GM12878 (cell line): ENCODE results near the gene TLL2. TPM values are rescaled to one million over a fixed set of nuclear protein-coding genes. Genes with fewer than 3 reads are reported as not detected.

Source experiments
- ATAC-seq: fragments of 200-7000 bp; cut with Tn5 transposase; 3 replicates; pipeline ENCODE4 v1.9.1; 2020; ENCODE audit warnings: mild to moderate bottlenecking, moderate library complexity
- BruUV-seq: library from RNA; stranded (reverse); fragments of 400-500 nt; replicated peaks from 2 replicates; lab custom pipeline; 2021; lab: Mats Ljungman, UMichigan
- CTCF ChIA-PET: fragments of 300-600 bp; sonication (Branson Sonifier 250); formaldehyde crosslinking; extraction: SDS; loops from one replicate; lab custom pipeline; 2021; ENCODE audit warnings: inconsistent platforms; lab: Yijun Ruan, JAX
- POLR2A ChIA-PET: fragments of 350-600 bp; formaldehyde crosslinking; extraction: SDS; loops from one replicate; lab custom pipeline; 2021; ENCODE audit warnings: inconsistent platforms; lab: Charles Lee
- RAD21 ChIA-PET: fragments of 300-600 bp; sonication (Branson Sonifier 250); formaldehyde crosslinking; loops from one replicate; lab custom pipeline; 2023; ENCODE audit warnings: antibody characterized with exemption; ENCODE audit not compliant: unreplicated experiment; lab: Charles Lee
- SMC1A ChIA-PET: fragments of 300-600 bp; sonication (Branson Sonifier 250); formaldehyde crosslinking; loops from one replicate; lab custom pipeline; 2023; ENCODE audit not compliant: unreplicated experiment, uncharacterized antibody; lab: Charles Lee
- DNase-seq: peaks from one replicate; pipeline ENCODE4 v3.0.0-alpha.2; 2011; ENCODE audit warnings: low read depth, low spot score
- FAIRE-seq: peaks from 3 replicates; lab custom pipeline; 2011; peaks lifted over from hg19 to GRCh38; lab: Jason Lieb, UNC
- H2AFZ ChIP-seq: 2 replicates; pipeline ENCODE4 v1.6.0; 2011; ENCODE audit warnings: low read depth, low read length, control low read depth; ENCODE audit not compliant: control insufficient read depth
- H3K27ac ChIP-seq: 2 replicates; pipeline ENCODE4 v1.5.1; 2011; ENCODE audit warnings: control low read depth; ENCODE audit not compliant: control insufficient read depth, insufficient read depth
- H3K27me3 ChIP-seq, 2 experiments: replicated peaks in 1 of 2; 2 replicates each; pipeline versions ENCODE4 v1.6.0 to v1.6.1; 2011; ENCODE audit warnings: low read length in 1 of 2; ENCODE audit not compliant: control insufficient read depth in 2 of 2, insufficient read depth in 2 of 2
- H3K36me3 ChIP-seq, 2 experiments: 2 replicates each; pipeline ENCODE4 v1.5.1; 2011; ENCODE audit warnings: low read length in 1 of 2; ENCODE audit not compliant: control insufficient read depth in 2 of 2, insufficient read depth in 2 of 2
- H3K4me1 ChIP-seq: 2 replicates; pipeline ENCODE4 v1.6.1; 2011; ENCODE audit warnings: mild to moderate bottlenecking, low read length, moderate library complexity, mixed read lengths; ENCODE audit not compliant: control insufficient read depth, insufficient read depth
- H3K4me2 ChIP-seq: 2 replicates; pipeline ENCODE4 v1.6.0; 2011; ENCODE audit warnings: control low read depth; ENCODE audit not compliant: control insufficient read depth, insufficient read depth
- H3K4me3 ChIP-seq: fragments of 200-600 bp; sonication (generic); 2 replicates; pipeline ENCODE4 v1.5.1; 2016
- H3K79me2 ChIP-seq: 2 replicates; pipeline ENCODE4 v1.6.0; 2011; ENCODE audit warnings: low read length; ENCODE audit not compliant: control insufficient read depth, insufficient read depth
- H3K9ac ChIP-seq: 2 replicates; pipeline ENCODE4 v1.8.0; 2011; ENCODE audit warnings: low read length, control low read depth, mixed read lengths; ENCODE audit not compliant: control insufficient read depth, insufficient read depth
- H3K9me3 ChIP-seq: replicated peaks from 3 replicates; pipeline ENCODE4 v1.5.1; 2011; ENCODE audit warnings: mild to moderate bottlenecking, low read length; ENCODE audit not compliant: control insufficient read depth, insufficient read depth
- H4K20me1 ChIP-seq: 2 replicates; pipeline ENCODE4 v1.6.0; 2011; ENCODE audit not compliant: control insufficient read depth, insufficient read depth
- CEBPB ChIP-seq, 2 experiments: fragments of 150-350 bp in 1 of 2; IDR thresholded peaks; 2 replicates each; pipeline ENCODE4 v1.6.1; 2012 to 2014; ENCODE audit warnings: low read depth in 2 of 2, low read length in 2 of 2, borderline replicate concordance in 1 of 2, inconsistent platforms in 1 of 2
- CHD2 ChIP-seq: IDR thresholded peaks from 2 replicates; pipeline ENCODE4 v1.6.1; 2011; ENCODE audit warnings: low read depth, low read length, improper control_type of control experiment, borderline replicate concordance
- EGR1 ChIP-seq, 2 experiments: IDR thresholded peaks; 1 replicate in 1 of 2; 2 replicates in 1 of 2; pipeline ENCODE4 v1.6.1; 2011 to 2012; ENCODE audit warnings: low read depth in 2 of 2, low read length in 2 of 2, borderline replicate concordance in 1 of 2, mild to moderate bottlenecking in 1 of 2, moderate library complexity in 1 of 2
- ETV6 ChIP-seq, 2 experiments: fragments of 450-650 bp in 1 of 2; IDR thresholded peaks in 1 of 2; conservative IDR thresholded peaks in 1 of 2; 2 replicates each; pipeline ENCODE4 v1.6.1; 2014; ENCODE audit warnings: antibody characterized with exemption in 1 of 2, borderline replicate concordance in 1 of 2, low read depth in 1 of 2, mild to moderate bottlenecking in 1 of 2, moderate library complexity in 1 of 2
- FOXM1 ChIP-seq: IDR thresholded peaks from 2 replicates; pipeline ENCODE4 v1.6.1; 2012; ENCODE audit warnings: low read depth, mild to moderate bottlenecking, inconsistent platforms, low read length, moderate library complexity
- GABPA ChIP-seq: IDR thresholded peaks from 2 replicates; pipeline ENCODE4 v1.6.1; 2014; ENCODE audit warnings: antibody characterized with exemption, low read depth, mild to moderate bottlenecking, inconsistent platforms
- IKZF1 ChIP-seq: fragments of 450-650 bp; conservative IDR thresholded peaks from 2 replicates; pipeline ENCODE4 v1.6.1; 2017; ENCODE audit warnings: antibody characterized with exemption, mild to moderate bottlenecking
- MYB ChIP-seq: fragments of 150-350 bp; IDR thresholded peaks from 2 replicates; pipeline ENCODE4 v1.6.1; 2014; ENCODE audit warnings: mild to moderate bottlenecking, low read depth, low read length, borderline replicate concordance
- PAX8 ChIP-seq: fragments of 450-650 bp; IDR thresholded peaks from 2 replicates; pipeline ENCODE4 v1.6.1; 2017; ENCODE audit warnings: mild to moderate bottlenecking, moderate library complexity
- PML ChIP-seq: IDR thresholded peaks from 2 replicates; pipeline ENCODE4 v1.6.1; 2012; ENCODE audit warnings: low read length, inconsistent platforms
- POLR2A ChIP-seq: IDR thresholded peaks from 2 replicates; pipeline ENCODE4 v1.6.1; 2011; ENCODE audit warnings: low read depth, mild to moderate bottlenecking, low read length
- SIX5 ChIP-seq: IDR thresholded peaks from 2 replicates; pipeline ENCODE4 v1.6.1; 2011; ENCODE audit warnings: mild to moderate bottlenecking, low read depth, low read length, moderate library complexity; ENCODE audit not compliant: severe bottlenecking
- SMARCA5 ChIP-seq: fragments of 450-650 bp; IDR thresholded peaks from 2 replicates; pipeline ENCODE4 v1.6.1; 2017; ENCODE audit warnings: mild to moderate bottlenecking
- SMC3 ChIP-seq: IDR thresholded peaks from 2 replicates; pipeline ENCODE4 v1.6.1; 2011; ENCODE audit warnings: low read length, improper control_type of control experiment, borderline replicate concordance
- SREBF2 ChIP-seq: IDR thresholded peaks from 2 replicates; pipeline ENCODE4 v1.6.1; 2012; ENCODE audit warnings: mild to moderate bottlenecking, low read length
- SUPT20H ChIP-seq: IDR thresholded peaks from 2 replicates; pipeline ENCODE4 v1.6.1; 2011; ENCODE audit warnings: low read depth, mild to moderate bottlenecking, low read length, moderate library complexity, borderline replicate concordance; ENCODE audit not compliant: control insufficient read depth
- WRNIP1 ChIP-seq: IDR thresholded peaks from 2 replicates; pipeline ENCODE4 v1.6.1; 2011; ENCODE audit warnings: low read depth, low read length, improper control_type of control experiment, borderline replicate concordance
- ZNF592 ChIP-seq: fragments of 450-650 bp; IDR thresholded peaks from 2 replicates; pipeline ENCODE4 v1.6.1; 2017; ENCODE audit warnings: mild to moderate bottlenecking, moderate library complexity
- ZNF687 ChIP-seq: fragments of 450-650 bp; IDR thresholded peaks from 2 replicates; pipeline ENCODE4 v1.6.1; 2017; ENCODE audit warnings: mild to moderate bottlenecking, moderate library complexity
- WGBS: methylation state at CpG from one replicate; pipeline ENCODE4 v1.1.6; 2016; ENCODE audit warnings: low lambda C conversion rate; ENCODE audit not compliant: insufficient replicate concordance, insufficient coverage; ENCODE audit errors: missing lambda C conversion rate; 5-methylcytosine and 5-hydroxymethylcytosine counted together
- in situ Hi-C: fragments of 300-500 bp; cut with MboI; formaldehyde crosslinking; loops from 9 replicates; pipeline ENCODE4 v1.14.3; 2018; ENCODE audit warnings: mixed read lengths
- intact Hi-C: fragments of 100-400 bp; cut with micrococcal nuclease; formaldehyde crosslinking; loops from one replicate; pipeline ENCODE4 v1.14.2; 2022; ENCODE audit not compliant: unreplicated experiment
- polyA plus RNA-seq, 11 experiments: library from polyadenylated mRNA; depleted of rRNA in 4 of 11; unstranded in 6 of 11; stranded (reverse) in 5 of 11; fragments of >200 nt; fragmentation: Nextera tagmentation in 4 of 11; fragmentation: Illumina TruSeq in 1 of 11; extraction: Ambion mirVana in 4 of 11; extraction: Trizol in 1 of 11; gene quantifications; 1 replicate in 1 of 11; 2 replicates in 10 of 11; pipeline versions ENCODE4 v1.2.1 to v1.2.3, GENCODE V29; 2011 to 2016; ENCODE audit warnings: inconsistent platforms in 2 of 11, missing spikeins in 2 of 11, low read depth in 1 of 11
- total RNA-seq, 4 experiments: library from RNA; depleted of rRNA in 3 of 4; stranded (reverse); fragments of >200 nt in 3 of 4; fragmentation: Illumina TruSeq in 1 of 4; extraction: Trizol in 1 of 4; gene quantifications; 2 replicates each; pipeline versions ENCODE4 v1.2.1 to v1.2.3, GENCODE V29; 2013 to 2021

Gene TLL2
- total and polyA plus RNA-seq, 10 of the 15 experiments (the other 5 are each of a cell fraction or from before 2014, with no cell fraction given) = 0.02 to 2.1 (median 0.52) TPM

- CTCF ChIA-PET = interaction anchor here (1.0 kb wide), 1 partner anchor 10 kb away, joined by 4 read pairs; no protein-coding TSS in a partner anchor
- no peaks in the 10 kb centered on the region for H4K20me1 ChIP-seq
- POLR2A ChIA-PET = no interaction called here
- peak; percentile 65 for ATAC-seq
- RAD21 ChIA-PET = no interaction called here
- no peak for DNase-seq
- no peaks in the 10 kb centered on the region for H3K4me1 ChIP-seq
- TF ChIP-seq MYB = no peak
- no peak for TF ChIP-seq SUPT20H
- no peak for TF ChIP-seq ZNF687
- no peak for TF ChIP-seq ZNF592
- TF ChIP-seq ETV6 (conservative IDR thresholded peaks at IDR 0.05 in 1 of 2, IDR thresholded peaks at IDR 0.05 in 1 of 2; ENCODE audit: borderline replicate concordance in 1 of 2, low read depth in 1 of 2) = no peak
- no peak for TF ChIP-seq EGR1 (IDR thresholded peaks at IDR 0.05; ENCODE audit: borderline replicate concordance in 1 of 2, low read depth in 2 of 2, low read length in 2 of 2)
- TF ChIP-seq CEBPB (IDR thresholded peaks at IDR 0.05; ENCODE audit: borderline replicate concordance in 1 of 2, low read depth in 2 of 2, low read length in 2 of 2) = no peak
- no peak for TF ChIP-seq GABPA
- no peak for TF ChIP-seq SMARCA5
- TF ChIP-seq IKZF1 = no peak
- no peak for TF ChIP-seq PAX8
- no peak for TF ChIP-seq FOXM1
- TF ChIP-seq SMC3 = no peak
- TF ChIP-seq PML = no peak
- no peak for TF ChIP-seq CHD2
- TF ChIP-seq SIX5 = no peak
- TF ChIP-seq POLR2A = no peak
- no peak for TF ChIP-seq WRNIP1
- no peak for TF ChIP-seq SREBF2
- H3K4me3 ChIP-seq = no peak overlapping the region
- H3K79me2 ChIP-seq = no peaks in the 10 kb centered on the region
- H2AFZ ChIP-seq = no peak overlapping the region
- intact Hi-C loops = no loop called here
- WGBS = 2% methylated on average over 3 of the region's 3 CpGs
- H3K27ac ChIP-seq = no peak overlapping the region
- no peak overlapping the region for H3K9ac ChIP-seq
- in situ Hi-C loops = no loop called here
- FAIRE-seq = no peak
- SMC1A ChIA-PET = no interaction called here
- H3K9me3 ChIP-seq = no peaks in the 10 kb centered on the region
- BruUV-seq = no TSS peak
- H3K36me3 ChIP-seq = no peaks in the 10 kb centered on the region
- H3K4me2 ChIP-seq = no peak overlapping the region
- peaks cover 2 to 6% of the 10 kb centered on the region in 2 experiments; a peak in 3 of 4 replicates for H3K27me3 ChIP-seq
These were observed 153.0 kb downstream of the TLL2 start for GRCh38 chr10:96360766-96361165.
